Testis (tissue), 2 donors: ENCODE measurements around the gene RGS6.
"Not testable (repeated sequence)": the region's sequence is repeated elsewhere in the genome, so short reads cannot be mapped to it uniquely, and the experiment has no call there.

Source experiments
- CTCF ChIP-seq, 3 experiments: fragments of 450-650 bp in 2 of 3; fragments of 200-600 bp in 1 of 3; sonication (generic) in 1 of 3; IDR thresholded peaks; one replicate each; pipeline ENCODE4 v1.5.1; 2016 to 2019; ENCODE audit warnings: antibody characterized with exemption in 3 of 3, mild to moderate bottlenecking in 2 of 3, moderate library complexity in 1 of 3
- POLR2A ChIP-seq: fragments of 450-650 bp; IDR thresholded peaks from one replicate; pipeline ENCODE4 v1.6.1; 2017; ENCODE audit warnings: antibody characterized with exemption, mild to moderate bottlenecking, moderate library complexity

DNA sequence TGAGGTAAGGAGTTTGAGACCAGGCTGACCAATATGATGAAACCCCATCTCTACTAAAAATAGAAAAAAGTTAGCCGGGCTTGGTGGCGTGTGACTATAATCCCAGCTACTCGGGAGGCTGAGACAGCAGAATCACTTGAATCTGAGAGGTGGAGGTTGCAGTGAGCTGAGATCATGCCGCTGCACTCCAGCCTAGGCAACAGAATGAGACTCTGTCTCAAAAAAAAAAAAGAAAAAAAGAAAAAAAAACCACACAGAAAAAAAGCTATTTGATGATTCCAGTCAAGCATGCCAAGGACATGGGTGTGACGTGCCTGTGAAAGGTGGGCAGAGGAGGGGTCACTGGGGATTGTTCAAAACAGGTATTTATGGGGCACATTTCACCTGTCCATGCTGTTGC, 545.3 kb downstream of the RGS6 start:
- TF ChIP-seq POLR2A; CTCF (IDR thresholded peaks at IDR 0.05): not testable (repeated sequence)
